Measurements from ENCODE around the gene RPS2.
"Not testable (repeated sequence)": the region's sequence is repeated elsewhere in the genome, so short reads cannot be mapped to it uniquely, and the experiment has no call there.

RPS2 gene

GRCh38 chr16:1964506-1965395 lies at the start of gene RPS2:
Gene RPS2 (minus strand): TSS chr16:1964826. CDS start chr16:1964625, 201 bp downstream.
- H3K4me3 ChIP-seq (replicated peaks; ENCODE audit: low read depth, low read length), result peak within 1 kb of the TSS; percentile 86
- no peak for TF ChIP-seq CTCF (IDR thresholded peaks at IDR 0.05; ENCODE audit: low read depth, low read length, missing control alignments)
- peak; percentile 91 for DNase-seq (ENCODE audit: extremely low read depth, low read depth)

- TF ChIP-seq CTCF (IDR thresholded peaks at IDR 0.05; ENCODE audit: low read depth, low read length, missing control alignments), result no peak
- H3K4me3 ChIP-seq (replicated peaks; ENCODE audit: low read depth, low read length), result no peak overlapping the region
These were observed 48.9 kb upstream of the RPS2 start for GRCh38 chr16:2013527-2013926.

GRCh38 chr16:2011726-2012125 lies 47.1 kb upstream of the RPS2 start:
- DNase-seq (ENCODE audit: extremely low read depth, low read depth); H3K4me3 ChIP-seq (replicated peaks; ENCODE audit: low read depth, low read length): not testable (repeated sequence)

More at GRCh38 chr16:2013527-2013926, 48.9 kb upstream of the RPS2 start:
- no peak for DNase-seq (ENCODE audit: extremely low read depth, low read depth)

GRCh38 chr16:2009791-2010510 lies 45.3 kb upstream of the RPS2 start, which contains the start of gene ZNF598:
Gene ZNF598 (minus strand): TSS chr16:2009821.
- no peak for DNase-seq (ENCODE audit: extremely low read depth, low read depth)
- no peak for TF ChIP-seq CTCF (IDR thresholded peaks at IDR 0.05; ENCODE audit: low read depth, low read length, missing control alignments)
- H3K4me3 ChIP-seq (replicated peaks; ENCODE audit: low read depth, low read length), result peak within 1 kb of the TSS; percentile 69

- no peak for DNase-seq (ENCODE audit: extremely low read depth, low read depth)
- no peak for TF ChIP-seq CTCF (IDR thresholded peaks at IDR 0.05; ENCODE audit: low read depth, low read length, missing control alignments)
- peak overlapping the region; percentile 69 for H3K4me3 ChIP-seq (replicated peaks; ENCODE audit: low read depth, low read length)
These were observed 44.6 kb upstream of the RPS2 start for GRCh38 chr16:2009164-2009711.

GRCh38 chr16:2008631-2009163 lies 44.1 kb upstream of the RPS2 start:
- no peak for DNase-seq (ENCODE audit: extremely low read depth, low read depth)
- peak overlapping the region; percentile 69 for H3K4me3 ChIP-seq (replicated peaks; ENCODE audit: low read depth, low read length)
- no peak for TF ChIP-seq CTCF (IDR thresholded peaks at IDR 0.05; ENCODE audit: low read depth, low read length, missing control alignments)
